Vagina (tissue), 2 donors: ENCODE results near the gene UNC5B. TPM values are rescaled to one million over a fixed set of nuclear protein-coding genes. Genes with fewer than 3 reads are reported as not detected.

Source experiments
- DNase-seq, 2 donors: peaks; one replicate each; pipeline ENCODE4 v3.0.0-alpha.2; 2017; ENCODE audit errors: extremely low spot score in 2 of 2
- H3K27ac ChIP-seq: fragments of 200-600 bp; sonication (generic); one replicate; pipeline ENCODE4 v1.5.1; 2019
- H3K27me3 ChIP-seq: fragments of 200-600 bp; sonication (generic); one replicate; pipeline ENCODE4 v1.5.1; 2019
- H3K36me3 ChIP-seq, 2 donors: fragments of 200-600 bp; sonication (generic); one replicate each; pipeline ENCODE4 v1.5.1; 2017 to 2019
- H3K4me1 ChIP-seq: fragments of 200-600 bp; sonication (generic); one replicate; pipeline ENCODE4 v1.5.1; 2019
- H3K4me3 ChIP-seq, 2 donors: fragments of 200-600 bp; sonication (generic); 1 replicate in 1 of 2; 2 replicates in 1 of 2; pipeline ENCODE4 v1.5.1; 2016 to 2019
- H3K9me3 ChIP-seq: fragments of 200-600 bp; sonication (generic); one replicate; pipeline ENCODE4 v1.5.1; 2019
- POLR2A ChIP-seq, 2 donors: fragments of 450-650 bp; IDR thresholded peaks; one replicate each; pipeline ENCODE4 v1.6.1; 2017; ENCODE audit warnings: antibody characterized with exemption in 2 of 2, mild to moderate bottlenecking in 2 of 2, moderate library complexity in 2 of 2
- POLR2AphosphoS5 ChIP-seq, 2 donors: sonication (generic); formaldehyde crosslinking; IDR thresholded peaks; one replicate each; pipeline ENCODE4 v1.9.0; 2017; ENCODE audit warnings: antibody characterized with exemption in 2 of 2, mild to moderate bottlenecking in 2 of 2, low read depth in 1 of 2; ENCODE audit not compliant: insufficient read depth in 1 of 2
- intact Hi-C: fragments of 100-400 bp; cut with DNase I; formaldehyde crosslinking; loops from one replicate; pipeline ENCODE4 v1.15.1; 2023
- total RNA-seq: library from RNA; depleted of rRNA; stranded (reverse); fragments of >200 nt; gene quantifications from one replicate; pipeline ENCODE4 v1.2.3, GENCODE V29; 2016
- TF ChIP-seq, protein P1 (sequence below), 3 experiments: fragments of 450-650 bp in 2 of 3; fragments of 200-600 bp in 1 of 3; sonication (generic) in 1 of 3; IDR thresholded peaks; one replicate each; pipeline ENCODE4 v1.5.1; 2017 to 2019; ENCODE audit warnings: antibody characterized with exemption in 3 of 3, mild to moderate bottlenecking in 2 of 3, moderate library complexity in 2 of 3

The UNC5B gene
- total RNA-seq, 1 donor from 2014 or later: 24.3 TPM

DNA sequence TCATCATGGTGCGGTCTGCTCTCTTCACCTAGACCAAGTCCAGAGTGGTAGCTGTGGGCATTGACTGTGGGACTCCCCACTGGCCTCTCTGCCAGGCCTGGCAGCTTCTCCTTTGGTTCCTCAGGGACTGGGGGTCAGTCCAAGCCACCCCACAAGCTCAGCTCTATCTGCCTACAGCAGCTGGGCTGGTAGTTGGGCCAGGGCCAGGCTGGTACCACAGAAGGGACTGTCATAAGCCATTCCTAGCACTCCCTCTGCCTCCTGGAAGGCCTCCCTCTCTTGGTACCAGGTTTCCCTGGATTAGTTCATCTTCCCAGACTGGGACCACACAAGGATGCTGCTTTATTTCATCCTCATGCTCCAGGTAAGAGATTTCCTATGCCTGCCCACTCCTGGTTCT lies 24.2 kb upstream of the UNC5B start:
- Histone ChIP-seq H3K36me3 (no peaks in the 10 kb centered on the region), H3K27ac (no peak overlapping the region), H3K27me3 (no peaks in the 10 kb centered on the region), H3K9me3 (no peaks in the 10 kb centered on the region), H3K4me1 (no peaks in the 10 kb centered on the region), H3K4me3 (no peak overlapping the region)
- intact Hi-C loops: no loop called here
- TF ChIP-seq POLR2A (IDR thresholded peaks at IDR 0.05) (no peak), POLR2AphosphoS5 (IDR thresholded peaks at IDR 0.05; ENCODE audit: insufficient read depth in 1 of 2, low read depth in 1 of 2) (no peak)
- TF ChIP-seq, protein P1, sequence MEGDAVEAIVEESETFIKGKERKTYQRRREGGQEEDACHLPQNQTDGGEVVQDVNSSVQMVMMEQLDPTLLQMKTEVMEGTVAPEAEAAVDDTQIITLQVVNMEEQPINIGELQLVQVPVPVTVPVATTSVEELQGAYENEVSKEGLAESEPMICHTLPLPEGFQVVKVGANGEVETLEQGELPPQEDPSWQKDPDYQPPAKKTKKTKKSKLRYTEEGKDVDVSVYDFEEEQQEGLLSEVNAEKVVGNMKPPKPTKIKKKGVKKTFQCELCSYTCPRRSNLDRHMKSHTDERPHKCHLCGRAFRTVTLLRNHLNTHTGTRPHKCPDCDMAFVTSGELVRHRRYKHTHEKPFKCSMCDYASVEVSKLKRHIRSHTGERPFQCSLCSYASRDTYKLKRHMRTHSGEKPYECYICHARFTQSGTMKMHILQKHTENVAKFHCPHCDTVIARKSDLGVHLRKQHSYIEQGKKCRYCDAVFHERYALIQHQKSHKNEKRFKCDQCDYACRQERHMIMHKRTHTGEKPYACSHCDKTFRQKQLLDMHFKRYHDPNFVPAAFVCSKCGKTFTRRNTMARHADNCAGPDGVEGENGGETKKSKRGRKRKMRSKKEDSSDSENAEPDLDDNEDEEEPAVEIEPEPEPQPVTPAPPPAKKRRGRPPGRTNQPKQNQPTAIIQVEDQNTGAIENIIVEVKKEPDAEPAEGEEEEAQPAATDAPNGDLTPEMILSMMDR (IDR thresholded peaks at IDR 0.05): no peak
- peak in 1 of 2 donors; percentile 92 for DNase-seq

DNA sequence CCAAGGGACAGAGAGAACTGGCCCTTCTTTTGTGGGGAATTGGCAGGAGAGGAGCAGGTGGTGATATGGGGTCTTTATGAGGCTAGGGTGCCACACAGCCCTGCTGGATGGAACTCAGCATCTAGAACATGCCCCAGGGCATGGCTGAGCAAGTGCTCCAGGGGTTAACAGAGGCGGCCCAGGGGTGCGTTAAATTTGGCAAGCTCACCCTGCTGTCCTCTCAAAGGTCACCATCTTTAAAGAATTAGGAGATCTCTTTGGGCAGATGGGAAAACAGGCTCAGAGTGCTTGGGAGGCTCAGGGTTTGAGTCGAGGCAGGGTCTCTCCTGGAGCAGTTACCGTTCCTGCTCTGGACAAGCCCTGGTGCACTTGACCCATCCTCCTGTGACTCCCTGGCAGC lies 21.4 kb upstream of the UNC5B start:
- Histone ChIP-seq H3K27me3 (no peaks in the 10 kb centered on the region), H3K4me3 (no peak overlapping the region), H3K36me3 (no peaks in the 10 kb centered on the region), H3K27ac (no peak overlapping the region), H3K4me1 (no peaks in the 10 kb centered on the region), H3K9me3 (no peaks in the 10 kb centered on the region)
- intact Hi-C loops: no loop called here
- no peak for DNase-seq
- TF ChIP-seq, protein P1 (IDR thresholded peaks at IDR 0.05): no peak
- TF ChIP-seq POLR2A (IDR thresholded peaks at IDR 0.05): no peak

DNA sequence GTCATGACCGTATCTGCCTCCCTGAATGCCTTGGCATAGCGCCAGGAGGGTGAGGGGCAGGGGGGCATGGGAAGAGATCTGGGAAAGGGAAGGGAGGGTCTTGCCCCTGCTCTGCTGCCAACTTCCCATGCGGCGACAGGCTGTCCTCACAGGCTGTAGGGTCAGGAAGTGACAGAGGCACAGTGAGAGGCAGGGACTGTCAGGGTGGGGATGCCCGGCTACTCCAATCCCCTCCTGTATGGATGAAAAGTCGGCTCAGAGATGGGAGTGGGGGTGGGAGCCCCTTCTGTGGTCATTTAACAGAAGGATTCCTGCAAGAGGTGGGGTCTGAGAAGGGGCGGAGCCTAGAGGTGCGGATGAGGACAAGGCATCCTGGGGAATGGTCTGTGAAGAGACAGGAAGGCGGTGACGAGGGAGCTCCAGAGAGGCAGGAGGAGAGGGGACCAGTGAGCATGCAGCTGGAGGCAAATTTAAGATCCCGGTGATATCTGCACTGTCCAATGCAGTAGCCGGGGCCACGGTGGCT lies 20.8 kb upstream of the UNC5B start:
- Histone ChIP-seq H3K4me3 (no peak overlapping the region), H3K27me3 (no peaks in the 10 kb centered on the region), H3K36me3 (no peaks in the 10 kb centered on the region), H3K9me3 (no peaks in the 10 kb centered on the region), H3K4me1 (no peaks in the 10 kb centered on the region), H3K27ac (no peak overlapping the region)
- TF ChIP-seq POLR2A (IDR thresholded peaks at IDR 0.05) (no peak), POLR2AphosphoS5 (IDR thresholded peaks at IDR 0.05; ENCODE audit: insufficient read depth in 1 of 2, low read depth in 1 of 2) (no peak)
- TF ChIP-seq, protein P1 (IDR thresholded peaks at IDR 0.05): no peak
- DNase-seq: no peak
- intact Hi-C loops: no loop called here

DNA sequence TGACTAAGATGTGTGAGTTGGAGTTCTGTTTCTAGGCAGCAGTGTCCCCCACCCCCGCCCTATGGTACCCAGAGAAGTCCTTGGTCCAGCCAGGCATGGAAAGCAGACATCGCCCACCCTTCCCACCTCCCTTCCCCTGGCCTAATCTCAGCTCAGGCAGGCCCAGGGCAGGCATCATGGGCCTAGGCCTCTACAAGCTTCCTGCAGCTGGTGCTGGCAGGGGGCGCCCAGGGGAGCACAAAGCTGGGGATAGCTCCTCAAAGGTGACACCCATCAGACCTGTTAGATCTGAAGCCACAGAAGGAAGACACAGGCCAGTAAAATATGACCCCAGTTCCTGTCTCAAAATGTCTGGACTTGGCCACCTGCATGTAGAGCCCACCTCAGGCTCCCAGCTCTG lies 18.9 kb upstream of the UNC5B start:
- Histone ChIP-seq H3K4me3 (no peak overlapping the region), H3K36me3 (no peaks in the 10 kb centered on the region), H3K9me3 (no peaks in the 10 kb centered on the region), H3K4me1 (no peaks in the 10 kb centered on the region), H3K27me3 (no peaks in the 10 kb centered on the region), H3K27ac (no peak overlapping the region)
- TF ChIP-seq POLR2AphosphoS5 (IDR thresholded peaks at IDR 0.05; ENCODE audit: insufficient read depth in 1 of 2, low read depth in 1 of 2) (no peak), POLR2A (IDR thresholded peaks at IDR 0.05) (no peak)
- TF ChIP-seq, protein P1 (IDR thresholded peaks at IDR 0.05): no peak
- intact Hi-C loops: no loop called here
- DNase-seq: no peak

DNA sequence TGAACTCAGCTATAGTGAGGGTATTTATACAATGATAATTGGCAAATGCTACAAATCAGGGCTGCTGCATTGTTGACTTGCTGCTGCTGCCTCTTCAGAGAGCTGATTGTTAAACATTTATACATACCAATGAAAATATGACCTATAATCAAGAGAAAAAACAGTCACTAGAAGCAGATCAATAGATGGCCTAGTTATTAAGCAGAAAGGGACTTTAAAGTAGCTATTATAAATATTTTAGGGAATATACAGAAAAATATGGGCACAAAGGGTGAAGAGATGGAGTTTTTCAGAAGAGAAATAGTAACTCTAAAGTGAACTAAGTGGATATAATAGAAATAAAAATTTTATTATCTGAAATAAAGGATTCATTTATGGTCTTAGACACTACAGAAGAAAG lies 14.4 kb upstream of the UNC5B start:
- Histone ChIP-seq H3K27me3 (no peaks in the 10 kb centered on the region), H3K36me3 (no peaks in the 10 kb centered on the region), H3K9me3 (no peaks in the 10 kb centered on the region), H3K4me1 (no peaks in the 10 kb centered on the region), H3K4me3 (no peak overlapping the region), H3K27ac (no peak overlapping the region)
- no peak for DNase-seq
- intact Hi-C loops: no loop called here
- TF ChIP-seq POLR2A (IDR thresholded peaks at IDR 0.05) (no peak), POLR2AphosphoS5 (IDR thresholded peaks at IDR 0.05; ENCODE audit: insufficient read depth in 1 of 2, low read depth in 1 of 2) (no peak)
